GM12878 (cell line): ENCODE measurements around the gene FAM120B. TPM values are rescaled to one million over a fixed set of nuclear protein-coding genes. Genes with fewer than 3 reads are reported as not detected.

Source experiments
- ATF7 ChIP-seq: fragments of 450-650 bp; IDR thresholded peaks from 2 replicates; pipeline ENCODE4 v1.6.1; 2016; ENCODE audit warnings: low read depth, mild to moderate bottlenecking
- BCL11A ChIP-seq: IDR thresholded peaks from 2 replicates; pipeline ENCODE4 v1.6.1; 2011; ENCODE audit warnings: low read depth, low read length
- BHLHE40 ChIP-seq, 2 experiments: fragments of 450-650 bp in 1 of 2; IDR thresholded peaks; 2 replicates each; pipeline ENCODE4 v1.6.1; 2011 to 2017; ENCODE audit warnings: low read depth in 2 of 2, borderline replicate concordance in 1 of 2, improper control_type of control experiment in 1 of 2, low read length in 1 of 2, mild to moderate bottlenecking in 1 of 2
- CBX3 ChIP-seq: fragments of 200-600 bp; sonication (generic); IDR thresholded peaks from 2 replicates; pipeline ENCODE4 v1.6.1; 2016; ENCODE audit warnings: low read depth, borderline replicate concordance
- ETV6 ChIP-seq, 2 experiments: fragments of 450-650 bp in 1 of 2; IDR thresholded peaks in 1 of 2; conservative IDR thresholded peaks in 1 of 2; 2 replicates each; pipeline ENCODE4 v1.6.1; 2014; ENCODE audit warnings: antibody characterized with exemption in 1 of 2, borderline replicate concordance in 1 of 2, low read depth in 1 of 2, mild to moderate bottlenecking in 1 of 2, moderate library complexity in 1 of 2
- LARP7 ChIP-seq: fragments of 450-650 bp; IDR thresholded peaks from 2 replicates; pipeline ENCODE4 v1.6.1; 2017; ENCODE audit warnings: mild to moderate bottlenecking
- MLLT1 ChIP-seq: fragments of 450-650 bp; IDR thresholded peaks from 2 replicates; pipeline ENCODE4 v1.6.1; 2016; ENCODE audit warnings: mild to moderate bottlenecking
- NBN ChIP-seq: fragments of 450-650 bp; IDR thresholded peaks from 2 replicates; pipeline ENCODE4 v1.6.1; 2016
- NFYB ChIP-seq: IDR thresholded peaks from 2 replicates; pipeline ENCODE4 v1.6.1; 2011; ENCODE audit warnings: low read depth, mild to moderate bottlenecking, low read length, improper control_type of control experiment, moderate library complexity; ENCODE audit not compliant: insufficient read depth
- NR2F1 ChIP-seq: fragments of 450-650 bp; conservative IDR thresholded peaks from 2 replicates; pipeline ENCODE4 v1.6.1; 2017; ENCODE audit warnings: mild to moderate bottlenecking
- PAX5 ChIP-seq: IDR thresholded peaks from 2 replicates; pipeline ENCODE4 v1.6.1; 2011; ENCODE audit warnings: low read depth, low read length, borderline replicate concordance
- POU2F2 ChIP-seq: IDR thresholded peaks from 3 replicates; pipeline ENCODE4 v1.6.1; 2011; ENCODE audit warnings: low read depth, mild to moderate bottlenecking, low read length, borderline replicate concordance
- RAD51 ChIP-seq: fragments of 450-650 bp; IDR thresholded peaks from 2 replicates; pipeline ENCODE4 v1.6.1; 2016; ENCODE audit warnings: moderate library complexity, mild to moderate bottlenecking, inconsistent platforms
- RB1 ChIP-seq: fragments of 450-650 bp; formaldehyde crosslinking; IDR thresholded peaks from 2 replicates; pipeline ENCODE4 v1.6.1; 2017; ENCODE audit warnings: mild to moderate bottlenecking, borderline replicate concordance
- SKIL ChIP-seq: fragments of 450-650 bp; IDR thresholded peaks from 2 replicates; pipeline ENCODE4 v1.6.1; 2017; ENCODE audit warnings: mild to moderate bottlenecking, low read depth, inconsistent platforms; ENCODE audit not compliant: poor library complexity, severe bottlenecking
- SREBF1 ChIP-seq: IDR thresholded peaks from 2 replicates; pipeline ENCODE4 v1.6.1; 2012; ENCODE audit warnings: mild to moderate bottlenecking, low read length
- STAT1 ChIP-seq: fragments of 450-650 bp; conservative IDR thresholded peaks from 2 replicates; pipeline ENCODE4 v1.6.1; 2014; ENCODE audit warnings: antibody characterized with exemption, mild to moderate bottlenecking
- STAT3 ChIP-seq: IDR thresholded peaks from 2 replicates; pipeline ENCODE4 v1.6.1; 2011; ENCODE audit warnings: low read depth, low read length, improper control_type of control experiment
- TBL1XR1 ChIP-seq: IDR thresholded peaks from 2 replicates; pipeline ENCODE4 v1.6.1; 2012; ENCODE audit warnings: low read depth, low read length, improper control_type of control experiment
- ZBTB40 ChIP-seq: fragments of 450-650 bp; IDR thresholded peaks from 2 replicates; pipeline ENCODE4 v1.6.1; 2016; ENCODE audit warnings: mild to moderate bottlenecking, moderate library complexity, borderline replicate concordance
- ZNF384 ChIP-seq: IDR thresholded peaks from 2 replicates; pipeline ENCODE4 v1.6.1; 2012; ENCODE audit warnings: low read depth, mild to moderate bottlenecking, low read length, improper control_type of control experiment, borderline replicate concordance
- polyA plus RNA-seq, 11 experiments: library from polyadenylated mRNA; depleted of rRNA in 4 of 11; unstranded in 6 of 11; stranded (reverse) in 5 of 11; fragments of >200 nt; fragmentation: Nextera tagmentation in 4 of 11; fragmentation: Illumina TruSeq in 1 of 11; extraction: Ambion mirVana in 4 of 11; extraction: Trizol in 1 of 11; gene quantifications; 1 replicate in 1 of 11; 2 replicates in 10 of 11; pipeline versions ENCODE4 v1.2.1 to v1.2.3, GENCODE V29; 2011 to 2016; ENCODE audit warnings: inconsistent platforms in 2 of 11, missing spikeins in 2 of 11, low read depth in 1 of 11
- total RNA-seq, 4 experiments: library from RNA; depleted of rRNA in 3 of 4; stranded (reverse); fragments of >200 nt in 3 of 4; fragmentation: Illumina TruSeq in 1 of 4; extraction: Trizol in 1 of 4; gene quantifications; 2 replicates each; pipeline versions ENCODE4 v1.2.1 to v1.2.3, GENCODE V29; 2013 to 2021
- TF ChIP-seq, protein P1 (sequence below): IDR thresholded peaks from 2 replicates; pipeline ENCODE4 v1.6.1; 2011; ENCODE audit warnings: low read depth, low read length, improper control_type of control experiment, borderline replicate concordance

FAM120B gene
- total and polyA plus RNA-seq, 10 of the 15 experiments (the other 5 are each of a cell fraction or from before 2014, with no cell fraction given) = 3.3 to 21.6 (median 15.3) TPM

DNA sequence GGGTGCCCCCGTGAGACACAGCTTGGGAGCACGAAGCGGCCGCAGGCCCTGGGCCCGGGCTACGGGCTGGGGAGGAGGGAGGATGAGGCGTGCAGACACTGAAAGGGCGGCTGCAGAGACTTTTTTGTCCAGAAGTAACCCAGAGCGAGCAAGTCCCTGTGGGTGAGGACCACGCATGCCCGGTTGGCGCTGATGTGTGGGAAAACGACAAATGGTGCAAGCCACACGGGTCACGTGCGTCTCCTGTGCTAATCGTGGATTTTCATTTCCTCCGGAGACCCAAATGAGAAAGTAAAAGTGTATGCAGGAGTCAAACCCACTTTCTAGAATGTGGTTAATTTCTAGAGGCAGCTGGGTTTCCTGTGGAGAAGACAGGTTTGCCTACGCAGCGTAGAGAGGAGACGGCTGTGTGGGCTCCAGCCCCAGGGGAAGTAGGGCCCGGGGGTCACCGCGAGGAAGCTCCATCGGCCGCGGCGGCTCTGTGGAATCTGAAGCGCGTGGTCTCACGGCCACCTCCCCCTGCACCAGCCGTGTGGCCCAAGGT lies 34.7 kb upstream of the FAM120B start (continued):
- peak; percentile 62; the same call in 1 of the 2 replicates for TF ChIP-seq MLLT1
- TF ChIP-seq ATF7 = peak; percentile 51; the same call in 1 of the 2 replicates
- no peak for TF ChIP-seq STAT3
- TF ChIP-seq TBL1XR1 = 0 out of 2 replicates have a peak, but pooled peaks have one; percentile 90
- peak; percentile 93 for TF ChIP-seq RAD51
- TF ChIP-seq SREBF1 = no peak
- no peak for TF ChIP-seq RB1
- TF ChIP-seq PAX5 = peak; percentile 61; the same call in 1 of the 2 replicates
- 0 out of 2 replicates have a peak, but pooled peaks have one; percentile 10 for TF ChIP-seq ZBTB40
- no peak for TF ChIP-seq NFYB
- peak in 1 of 2 experiments; percentile 70; a peak in 1 of 4 replicates for TF ChIP-seq ETV6 (conservative IDR thresholded peaks at IDR 0.05 in 1 of 2, IDR thresholded peaks at IDR 0.05 in 1 of 2; ENCODE audit: borderline replicate concordance in 1 of 2, low read depth in 1 of 2)
- no peak for TF ChIP-seq ZNF384
- TF ChIP-seq CBX3 = no peak
- TF ChIP-seq, protein P1, sequence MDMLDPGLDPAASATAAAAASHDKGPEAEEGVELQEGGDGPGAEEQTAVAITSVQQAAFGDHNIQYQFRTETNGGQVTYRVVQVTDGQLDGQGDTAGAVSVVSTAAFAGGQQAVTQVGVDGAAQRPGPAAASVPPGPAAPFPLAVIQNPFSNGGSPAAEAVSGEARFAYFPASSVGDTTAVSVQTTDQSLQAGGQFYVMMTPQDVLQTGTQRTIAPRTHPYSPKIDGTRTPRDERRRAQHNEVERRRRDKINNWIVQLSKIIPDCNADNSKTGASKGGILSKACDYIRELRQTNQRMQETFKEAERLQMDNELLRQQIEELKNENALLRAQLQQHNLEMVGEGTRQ = peak; percentile 72
- peak; percentile 56; the same call in 1 of the 2 replicates for TF ChIP-seq BCL11A
- TF ChIP-seq NBN = peak; percentile 66; the same call in 1 of the 2 replicates
- TF ChIP-seq LARP7 = no peak
- TF ChIP-seq POU2F2 = peak; percentile 52; the same call in 1 of the 3 replicates
- TF ChIP-seq NR2F1 = peak; percentile 41; the same call in 1 of the 2 replicates
- TF ChIP-seq STAT1 = 0 out of 2 replicates have a peak, but pooled peaks have one; percentile 35
- peak; percentile 95 to 96 for TF ChIP-seq BHLHE40 (IDR thresholded peaks at IDR 0.05; ENCODE audit: borderline replicate concordance in 1 of 2, low read depth in 2 of 2, low read length in 1 of 2)
- peak; percentile 82 for TF ChIP-seq SKIL
